Neuronal stem cell (in vitro differentiated cells): Measurements from ENCODE around the gene FN3K.

ENCODE experiments used
- DNase-seq: peaks from one replicate; pipeline ENCODE4 v3.0.0-alpha.2; 2013; ENCODE audit warnings: low spot score
- H2AFZ ChIP-seq: one replicate; pipeline ENCODE4 v1.6.1; 2013; ENCODE audit warnings: mild to moderate bottlenecking, low read length, inconsistent platforms
- H2AK5ac ChIP-seq: 2 replicates; pipeline ENCODE4 v1.6.1; 2013; ENCODE audit warnings: low read depth, mild to moderate bottlenecking, inconsistent platforms, low read length, moderate library complexity, mixed read lengths
- H2BK120ac ChIP-seq: 2 replicates; pipeline ENCODE4 v1.6.1; 2013; ENCODE audit warnings: low read depth, mild to moderate bottlenecking, inconsistent platforms, low read length, moderate library complexity, mixed read lengths
- H2BK12ac ChIP-seq: one replicate; pipeline ENCODE4 v1.6.1; 2013; ENCODE audit warnings: low read length, inconsistent platforms
- H2BK15ac ChIP-seq: 2 replicates; pipeline ENCODE4 v1.6.1; 2013; ENCODE audit warnings: mild to moderate bottlenecking, low read length, inconsistent platforms, mixed read lengths
- H2BK5ac ChIP-seq: one replicate; pipeline ENCODE4 v1.6.1; 2013; ENCODE audit warnings: inconsistent platforms, mild to moderate bottlenecking, low read length, moderate library complexity
- H3K14ac ChIP-seq: one replicate; pipeline ENCODE4 v1.6.1; 2013; ENCODE audit warnings: low read length, inconsistent platforms
- H3K18ac ChIP-seq: 2 replicates; pipeline ENCODE4 v1.6.1; 2013; ENCODE audit warnings: low read length, inconsistent platforms
- H3K23ac ChIP-seq: 2 replicates; pipeline ENCODE4 v1.6.1; 2013; ENCODE audit warnings: low read depth, mild to moderate bottlenecking, mixed read lengths, low read length, inconsistent platforms; ENCODE audit not compliant: poor library complexity
- H3K27ac ChIP-seq: replicated peaks from 3 replicates; pipeline ENCODE4 v1.5.1; 2013; ENCODE audit warnings: low read length, inconsistent platforms
- H3K27me3 ChIP-seq, 3 experiments: 2 replicates each; pipeline ENCODE4 v1.6.1; 2013; ENCODE audit warnings: low read length in 3 of 3, mild to moderate bottlenecking in 2 of 3, inconsistent platforms in 1 of 3, low read depth in 1 of 3, mixed read lengths in 1 of 3, moderate library complexity in 1 of 3; ENCODE audit not compliant: control insufficient read depth in 3 of 3, insufficient read depth in 3 of 3
- H3K36me3 ChIP-seq, 2 donors: replicated peaks in 1 of 2; 2 replicates each; pipeline ENCODE4 v1.6.1; 2013; ENCODE audit warnings: low read length in 2 of 2; ENCODE audit not compliant: control insufficient read depth in 2 of 2, insufficient read depth in 2 of 2
- H3K4ac ChIP-seq: 2 replicates; pipeline ENCODE4 v1.6.1; 2013; ENCODE audit warnings: inconsistent platforms, mild to moderate bottlenecking, low read length, moderate library complexity
- H3K4me1 ChIP-seq, 2 donors: 1 replicate in 1 of 2; 2 replicates in 1 of 2; pipeline ENCODE4 v1.6.1; 2013; ENCODE audit warnings: low read length in 2 of 2, low read depth in 1 of 2; ENCODE audit not compliant: control insufficient read depth in 2 of 2, insufficient read depth in 1 of 2
- H3K4me2 ChIP-seq: one replicate; pipeline ENCODE4 v1.6.1; 2013; ENCODE audit warnings: mild to moderate bottlenecking, low read length, inconsistent platforms; ENCODE audit not compliant: insufficient read depth, poor library complexity, severe bottlenecking
- H3K4me3 ChIP-seq, 2 donors: 2 replicates each; pipeline ENCODE4 v1.5.1; 2013; ENCODE audit warnings: low read length in 2 of 2, mild to moderate bottlenecking in 2 of 2, inconsistent platforms in 1 of 2, moderate library complexity in 1 of 2
- H3K79me1 ChIP-seq: one replicate; pipeline ENCODE4 v1.6.1; 2013; ENCODE audit warnings: low read depth, mild to moderate bottlenecking, inconsistent platforms, low read length, moderate library complexity
- H3K9ac ChIP-seq: one replicate; pipeline ENCODE4 v1.6.1; 2013; ENCODE audit warnings: mild to moderate bottlenecking, low read depth, low read length, inconsistent platforms; ENCODE audit not compliant: poor library complexity
- H3K9me3 ChIP-seq, 2 donors: replicated peaks in 1 of 2; 2 replicates each; pipeline versions ENCODE3 to v1.6.1; 2013; ENCODE audit warnings: low read length in 2 of 2, mild to moderate bottlenecking in 2 of 2, inconsistent platforms in 1 of 2, low read depth in 1 of 2, mixed read lengths in 1 of 2, moderate library complexity in 1 of 2; ENCODE audit not compliant: control insufficient read depth in 2 of 2, insufficient read depth in 1 of 2
- H4K8ac ChIP-seq: one replicate; pipeline ENCODE4 v1.6.1; 2013; ENCODE audit warnings: low read depth, mild to moderate bottlenecking, inconsistent platforms, low read length, moderate library complexity
- H4K91ac ChIP-seq: one replicate; pipeline ENCODE4 v1.6.1; 2013; ENCODE audit warnings: low read length, low read depth, mild to moderate bottlenecking, inconsistent platforms; ENCODE audit not compliant: poor library complexity
- WGBS, 2 donors: extraction: QIAGEN DNeasy Blood & Tissue Kit; methylation state at CpG; one replicate each; pipeline ENCODE4 v1.1.7; 2013; ENCODE audit warnings: missing lambda C conversion rate in 2 of 2, mixed read lengths in 1 of 2; ENCODE audit not compliant: insufficient read length in 2 of 2, insufficient replicate concordance in 1 of 2; ENCODE audit errors: extremely low coverage in 2 of 2; 5-methylcytosine and 5-hydroxymethylcytosine counted together

The FN3K gene

DNA sequence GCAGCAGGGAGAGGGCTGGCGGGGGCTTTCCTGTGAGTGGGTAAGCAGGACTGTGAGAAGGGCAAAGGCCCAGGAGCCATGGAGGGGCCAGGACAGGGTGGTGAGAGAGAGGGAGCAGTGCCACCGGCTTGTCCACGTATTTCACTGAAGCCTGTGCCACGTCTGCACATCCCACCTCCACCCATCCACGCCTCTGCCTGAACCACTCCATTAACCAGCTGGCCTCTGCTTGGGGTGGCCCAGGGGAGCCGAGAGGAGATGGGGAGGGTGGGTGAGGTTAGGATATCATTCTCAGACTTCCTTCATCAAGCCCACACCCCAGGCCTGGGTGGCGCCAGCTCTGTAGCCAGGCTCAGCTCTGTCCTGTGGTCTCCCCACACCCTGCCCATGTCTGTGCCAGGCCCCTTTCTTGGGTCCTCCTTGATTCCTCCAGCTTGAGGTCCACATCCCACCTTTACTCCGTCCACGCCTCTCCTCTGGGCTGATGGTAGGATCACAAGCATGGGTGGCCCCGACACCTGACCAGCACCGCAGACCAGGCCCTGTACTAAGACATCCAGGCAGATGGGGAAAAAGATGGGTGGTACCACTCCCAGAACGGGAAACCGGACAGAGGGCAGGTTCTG lies 3.2 kb upstream of the FN3K start:
- H3K9me3 ChIP-seq, result peaks cover 12 to 14% of the 10 kb centered on the region in 2 donors
- no peak overlapping the region for H4K91ac ChIP-seq
- no peaks in the 10 kb centered on the region for H3K27me3 ChIP-seq
- no peak overlapping the region for H3K4ac ChIP-seq
- no peak for DNase-seq
- no peak overlapping the region for H2AFZ ChIP-seq
- no CpG with 5 or more reads among the region's 13 CpGs for WGBS, 2 donors
- H3K36me3 ChIP-seq, result peaks cover 21 to 66% of the 10 kb centered on the region in 2 donors
- H2BK12ac ChIP-seq, result no peak overlapping the region
- H3K9ac ChIP-seq, result no peak overlapping the region
- no peak overlapping the region for H3K14ac ChIP-seq
- H3K18ac ChIP-seq, result no peak overlapping the region
- no peak overlapping the region for H3K23ac ChIP-seq
- no peak overlapping the region for H3K27ac ChIP-seq
- H2BK5ac ChIP-seq, result peak overlapping the region; percentile 49
- no peak overlapping the region for H3K4me2 ChIP-seq
- peaks cover 0 to 2% of the 10 kb centered on the region in 2 donors for H3K4me1 ChIP-seq
- H3K79me1 ChIP-seq, result peaks cover 2% of the 10 kb centered on the region
- no peak overlapping the region for H2BK15ac ChIP-seq
- no peak overlapping the region for H2BK120ac ChIP-seq
- no peak overlapping the region for H2AK5ac ChIP-seq
- no peak overlapping the region for H3K4me3 ChIP-seq
- H4K8ac ChIP-seq, result no peak overlapping the region

DNA sequence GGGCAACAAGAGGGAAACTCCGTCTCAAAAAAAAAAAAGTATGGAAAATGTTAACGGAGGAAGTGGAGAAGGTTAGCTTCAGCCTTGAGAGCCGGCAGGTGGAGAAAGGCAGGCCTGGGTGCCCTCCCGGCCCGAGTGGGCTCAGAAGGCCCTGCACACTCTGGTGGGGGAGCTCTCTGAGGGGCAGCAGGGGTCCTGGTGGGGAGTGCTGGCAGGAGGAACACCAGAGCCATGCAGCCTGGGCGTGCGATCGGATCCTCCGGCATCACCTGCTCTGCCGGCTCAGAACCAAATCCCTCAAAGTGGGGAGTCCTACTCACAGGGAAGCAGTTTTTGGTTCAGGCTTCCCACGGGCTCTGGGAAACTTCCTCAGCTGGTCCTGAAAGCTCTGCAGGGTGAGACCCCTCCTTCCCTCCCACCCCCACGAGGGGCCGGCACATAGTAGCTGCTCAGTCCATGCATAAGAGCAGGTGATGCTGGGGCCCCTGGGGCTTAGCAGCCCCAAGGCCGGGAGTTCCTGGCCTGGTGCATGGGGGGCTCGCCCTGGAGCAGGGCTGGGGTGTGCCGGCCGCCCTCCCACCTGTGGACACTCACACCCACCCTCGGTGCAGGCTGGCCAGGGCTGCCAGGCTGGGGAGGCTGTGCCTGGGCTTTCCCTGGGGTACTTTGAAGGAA lies 1.2 kb downstream of the FN3K start:
- Histone ChIP-seq H3K23ac (peak overlapping the region; percentile 10), H3K4me1 (peaks cover 0 to 2% of the 10 kb centered on the region in 2 donors)
- WGBS, 2 donors, result no CpG with 5 or more reads among the region's 18 CpGs

DNA sequence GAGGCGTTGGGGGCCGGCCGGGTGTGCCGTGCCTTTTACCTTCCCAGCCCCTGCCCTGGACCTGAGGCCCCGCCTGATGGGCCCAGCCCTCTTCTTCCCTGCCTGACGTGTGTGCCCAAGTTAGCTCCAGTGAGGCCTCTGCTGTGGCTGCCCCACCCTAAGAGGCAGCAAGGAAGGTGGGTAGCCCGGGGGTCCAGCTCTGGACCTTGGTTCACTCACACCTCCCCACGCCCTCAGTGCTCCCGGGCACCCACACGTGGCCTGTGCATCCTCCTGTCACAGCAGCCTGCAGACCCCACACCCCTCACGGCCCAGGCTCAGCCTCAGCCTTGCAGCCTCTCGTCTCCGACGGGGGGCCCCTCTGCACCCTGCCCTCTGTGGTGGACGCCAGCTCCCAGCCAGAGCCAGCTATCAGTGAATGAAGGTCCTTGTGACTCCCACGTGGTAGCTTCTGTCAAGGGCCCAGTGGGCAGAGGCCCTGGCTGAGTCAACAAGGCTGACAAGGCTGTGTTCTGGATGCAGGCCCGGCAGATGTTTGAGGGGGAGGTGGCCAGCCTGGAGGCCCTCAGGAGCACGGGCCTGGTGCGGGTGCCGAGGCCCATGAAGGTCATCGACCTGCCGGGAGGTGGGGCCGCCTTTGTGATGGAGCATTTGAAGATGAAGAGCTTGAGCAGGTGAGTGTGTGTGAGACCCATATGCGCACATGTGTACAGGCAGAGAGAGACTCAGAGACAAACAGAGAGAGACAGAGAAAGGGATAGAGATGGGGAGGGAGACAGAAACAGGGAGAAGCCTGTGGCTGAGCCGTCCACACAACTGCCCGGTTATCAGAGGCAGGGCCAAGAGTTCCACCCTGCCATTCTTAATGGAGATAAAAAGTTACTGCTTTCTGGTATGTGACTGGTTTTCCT lies 2.8 kb downstream of the FN3K start:
- H3K9me3 ChIP-seq, result peaks cover 23 to 31% of the 10 kb centered on the region in 2 donors
- H3K23ac ChIP-seq, result peak overlapping the region; percentile 43
- no peak overlapping the region for H3K4ac ChIP-seq
- no peak overlapping the region for H3K4me2 ChIP-seq
- H2BK5ac ChIP-seq, result peak overlapping the region; percentile 82
- H3K18ac ChIP-seq, result no peak overlapping the region
- DNase-seq, result no peak
- peaks cover 0 to 2% of the 10 kb centered on the region in 2 donors for H3K4me1 ChIP-seq
- no peak overlapping the region for H2BK15ac ChIP-seq
- peak overlapping the region; percentile 37 for H2AK5ac ChIP-seq
- H4K91ac ChIP-seq, result no peak overlapping the region
- H3K79me1 ChIP-seq, result peaks cover 5% of the 10 kb centered on the region
- no peak overlapping the region for H3K9ac ChIP-seq
- no peak overlapping the region for H2AFZ ChIP-seq
- WGBS, 2 donors, result no CpG with 5 or more reads among the region's 26 CpGs
- no peak overlapping the region for H3K27ac ChIP-seq
- H2BK12ac ChIP-seq, result no peak overlapping the region
- H3K4me3 ChIP-seq, result no peak overlapping the region
- peaks cover 29 to 57% of the 10 kb centered on the region in 2 donors for H3K36me3 ChIP-seq
- no peak overlapping the region for H2BK120ac ChIP-seq
- H3K27me3 ChIP-seq, result no peaks in the 10 kb centered on the region
- no peak overlapping the region for H4K8ac ChIP-seq
- no peak overlapping the region for H3K14ac ChIP-seq

More for the DNA sequence above, 1.2 kb downstream of the FN3K start:
- Histone ChIP-seq H3K4ac (no peak overlapping the region), H2BK12ac (no peak overlapping the region), H3K9me3 (peaks cover 20 to 31% of the 10 kb centered on the region in 2 donors), H3K18ac (peak overlapping the region; percentile 11), H3K4me2 (no peak overlapping the region), H3K79me1 (peaks cover 5% of the 10 kb centered on the region), H3K27ac (no peak overlapping the region), H3K4me3 (no peak overlapping the region), H3K27me3 (no peaks in the 10 kb centered on the region), H3K9ac (no peak overlapping the region), H4K8ac (peak overlapping the region; percentile 43), H2BK5ac (no peak overlapping the region), H3K14ac (no peak overlapping the region), H2BK15ac (no peak overlapping the region), H3K36me3 (peaks cover 24 to 58% of the 10 kb centered on the region in 2 donors), H2AFZ (no peak overlapping the region), H4K91ac (no peak overlapping the region), H2BK120ac (no peak overlapping the region), H2AK5ac (peak overlapping the region; percentile 81)
- no peak for DNase-seq
